KG1 (cell line): ENCODE data around the gene NHSL2.
"Not testable (repeated sequence)": the region's sequence is repeated elsewhere in the genome, so short reads cannot be mapped to it uniquely, and the experiment has no call there.

Experiments used
- DNase-seq: peaks from one replicate; lab custom pipeline; 2025; lab: John Stamatoyannopoulos, UW

The NHSL2 gene

DNA sequence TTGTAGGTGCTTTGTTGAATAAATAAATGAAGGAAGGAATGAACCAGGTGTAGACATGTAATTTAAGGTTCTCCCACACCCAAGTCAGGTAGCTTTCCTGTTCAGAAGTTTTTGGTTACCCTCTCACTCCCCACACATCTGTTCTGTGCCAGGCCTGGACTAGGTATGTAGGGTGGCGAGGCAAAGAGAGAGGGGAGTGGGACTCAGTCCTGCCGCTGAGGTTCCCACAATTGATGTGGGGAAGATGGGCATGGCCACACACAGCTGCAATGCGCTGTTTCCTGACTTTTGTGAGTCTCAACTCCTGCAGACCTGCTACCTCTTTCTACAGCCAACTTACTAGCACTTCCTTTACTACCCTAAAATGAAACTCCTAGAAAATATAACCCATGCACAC lies 132.2 kb downstream of the NHSL2 start:
- no peak for DNase-seq

GRCh38 chrX:72043636-72044035 lies 133.0 kb downstream of the NHSL2 start:
- DNase-seq: no peak

GRCh38 chrX:72045141-72045540 lies 134.5 kb downstream of the NHSL2 start:
- no peak for DNase-seq

GRCh38 chrX:72045552-72046277 lies 135.1 kb downstream of the NHSL2 start:
- DNase-seq: no peak

DNA sequence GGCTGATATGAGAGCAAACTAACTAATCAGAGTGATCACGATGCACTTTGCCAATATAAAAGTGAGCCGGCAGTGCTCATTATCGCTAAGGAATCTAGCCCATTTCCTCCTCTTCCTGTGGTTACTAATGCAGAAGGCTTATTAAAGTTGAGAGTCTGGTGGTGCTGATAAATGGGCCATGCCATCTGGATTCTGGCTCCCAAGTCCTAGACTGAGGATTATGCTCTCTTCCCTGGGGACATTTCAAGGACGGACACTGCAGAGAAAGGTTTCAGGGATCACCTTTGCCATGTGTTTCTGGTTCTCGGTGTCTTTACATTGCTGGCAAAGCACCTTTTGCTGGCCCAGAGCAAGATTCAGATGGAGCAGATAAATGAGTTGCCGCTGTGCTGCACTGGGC lies 135.8 kb downstream of the NHSL2 start:
- DNase-seq: no peak

GRCh38 chrX:72048510-72049455 lies 138.1 kb downstream of the NHSL2 start:
- DNase-seq: no peak

DNA sequence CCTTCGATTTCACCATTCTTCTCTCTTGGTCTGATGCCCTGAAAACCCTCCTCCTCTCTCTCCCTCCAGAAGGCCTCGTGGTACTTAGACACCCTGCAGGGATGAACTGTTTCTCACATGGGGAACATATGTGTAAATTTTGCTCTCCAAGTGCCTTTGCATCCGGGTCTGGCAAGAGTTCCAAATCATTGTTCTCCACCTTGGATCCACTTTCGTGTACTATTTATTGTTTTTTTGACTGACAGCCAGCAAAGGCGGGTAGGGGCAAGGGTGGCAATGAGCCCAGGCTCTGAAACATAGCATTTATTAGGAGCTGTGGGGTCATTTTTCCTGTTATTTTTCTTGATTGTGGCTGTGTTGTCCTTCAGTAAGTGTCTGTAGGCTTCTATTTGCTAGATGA lies 139.4 kb downstream of the NHSL2 start:
- no peak for DNase-seq

GRCh38 chrX:72051589-72051988 lies 140.9 kb downstream of the NHSL2 start:
- DNase-seq: no peak

DNA sequence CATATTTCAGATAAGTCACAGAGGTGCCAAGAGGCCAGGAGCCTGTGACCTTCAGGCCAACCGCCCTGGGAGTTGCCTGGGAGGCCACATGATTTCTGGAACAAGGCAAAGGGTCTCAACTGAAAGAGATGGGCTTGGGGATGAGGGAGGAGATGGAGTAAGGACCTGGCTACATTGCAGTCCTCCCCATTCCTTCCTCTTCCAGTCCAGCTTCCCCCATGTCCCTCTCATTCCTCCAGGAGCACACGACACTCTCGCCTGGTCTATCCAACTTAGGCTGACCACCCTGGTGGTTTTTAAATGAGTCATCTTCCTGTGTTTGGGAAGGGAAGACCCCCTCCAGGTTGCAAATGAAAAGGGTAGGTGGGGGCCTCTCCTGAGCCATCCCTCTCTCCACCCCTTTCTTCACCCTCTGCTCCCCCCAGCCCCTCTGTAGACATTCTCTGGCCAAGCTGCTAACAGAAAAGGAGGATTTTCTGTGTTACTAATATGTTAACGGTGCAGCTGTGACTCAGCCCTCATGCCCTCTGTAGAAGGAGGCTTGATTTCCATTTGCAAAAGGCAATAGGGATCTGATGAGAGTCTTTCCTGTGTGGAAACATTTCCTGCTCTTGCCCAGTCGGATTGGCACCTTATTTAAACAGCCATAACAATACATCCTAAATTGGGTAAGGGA lies 141.9 kb downstream of the NHSL2 start:
- DNase-seq: no peak

DNA sequence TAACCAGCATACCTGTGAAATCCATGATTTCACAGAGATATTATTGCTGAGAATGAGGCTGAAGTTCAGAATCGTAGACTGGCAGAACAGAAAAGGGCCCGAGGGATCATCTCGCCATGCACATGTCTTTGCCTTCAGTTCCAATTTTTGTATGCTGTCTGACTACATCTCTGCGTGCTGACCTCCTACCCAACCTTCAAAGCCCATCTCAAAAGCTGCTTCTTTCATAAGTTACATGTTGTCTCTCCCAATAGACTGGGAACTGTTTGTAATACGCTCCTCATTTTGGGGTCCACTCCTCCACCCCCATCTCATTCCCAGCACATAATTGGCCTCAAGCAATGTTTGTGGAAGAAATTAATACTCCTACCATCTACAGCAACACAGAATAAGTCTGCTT lies 142.9 kb downstream of the NHSL2 start:
- DNase-seq: no peak

GRCh38 chrX:72054779-72055489 lies 144.3 kb downstream of the NHSL2 start:
- DNase-seq: no peak

DNA sequence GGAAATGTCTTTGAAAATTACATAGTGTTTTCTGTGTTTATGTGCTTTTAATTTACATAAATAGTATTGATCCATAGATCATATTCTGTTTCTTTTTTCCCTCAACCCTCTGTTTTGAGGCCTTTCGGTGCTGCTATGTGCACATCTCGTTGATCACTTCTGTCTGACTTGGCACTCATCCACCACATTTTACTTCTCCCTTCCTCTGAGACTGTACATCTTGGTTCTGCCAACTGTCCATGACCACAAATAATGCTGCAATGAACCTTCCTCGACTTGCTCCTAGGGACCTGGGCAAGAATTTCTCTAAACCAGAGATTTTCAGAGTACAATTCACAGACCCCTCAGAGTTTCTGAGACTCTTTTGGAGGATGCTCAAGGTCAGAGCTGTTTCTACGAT lies 146.7 kb downstream of the NHSL2 start:
- DNase-seq: no peak

DNA sequence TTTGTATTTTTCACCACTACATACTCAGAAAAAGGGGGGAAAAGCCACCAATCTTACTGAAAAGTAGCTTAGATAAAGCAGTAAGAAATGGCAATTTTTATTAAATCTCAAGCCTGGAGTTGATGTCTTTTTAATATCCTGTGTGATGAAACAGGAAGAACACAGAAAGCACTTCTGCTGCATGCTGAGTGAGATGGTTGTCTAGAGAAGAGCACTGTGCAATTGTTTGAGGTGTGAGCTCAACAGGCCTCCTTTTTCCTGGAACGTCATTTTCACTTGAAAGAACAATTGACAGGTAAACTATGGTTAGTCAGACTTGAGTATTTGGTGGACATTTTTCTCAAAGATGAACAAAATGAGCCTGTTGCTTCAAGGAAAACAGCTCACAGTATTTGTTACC lies 147.2 kb downstream of the NHSL2 start:
- DNase-seq: no peak

- not testable (repeated sequence) for DNase-seq
Measured at GRCh38 chrX:72058346-72058745, 147.7 kb downstream of the NHSL2 start.

GRCh38 chrX:72060196-72060920 lies 149.7 kb downstream of the NHSL2 start:
- DNase-seq: no peak

DNA sequence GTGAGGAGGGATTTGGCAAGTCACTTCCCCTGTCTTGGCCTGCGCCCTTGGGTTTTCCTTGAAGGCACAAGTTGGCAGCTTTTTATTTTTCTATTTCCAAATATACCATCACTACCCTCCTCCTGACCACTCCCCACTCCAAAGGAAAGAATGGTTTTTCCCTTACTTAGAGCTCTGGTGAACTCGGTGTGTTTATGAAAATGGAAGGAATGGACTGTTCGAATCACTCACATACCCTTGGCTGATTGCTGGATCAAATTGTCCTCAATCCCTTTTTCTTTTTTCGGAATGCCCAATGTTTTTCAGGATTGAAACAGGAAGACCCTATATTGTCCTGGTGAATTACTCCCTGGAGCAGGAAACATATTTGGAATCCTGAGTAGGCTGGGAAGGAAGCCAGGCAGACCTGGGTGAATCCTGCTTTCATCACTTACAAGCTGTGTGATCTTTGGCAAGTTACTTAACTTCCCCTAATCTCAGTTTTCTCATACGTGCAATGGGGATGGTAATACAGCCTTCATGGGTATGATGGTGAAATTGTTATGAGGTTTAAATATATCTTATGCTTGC lies 150.4 kb downstream of the NHSL2 start:
- DNase-seq: no peak

GRCh38 chrX:72062916-72063315 lies 152.3 kb downstream of the NHSL2 start:
- no peak for DNase-seq

- no peak for DNase-seq
Measured at GRCh38 chrX:72069350-72070160, 158.9 kb downstream of the NHSL2 start.

GRCh38 chrX:72071213-72071612 lies 160.6 kb downstream of the NHSL2 start:
- DNase-seq: no peak

DNA sequence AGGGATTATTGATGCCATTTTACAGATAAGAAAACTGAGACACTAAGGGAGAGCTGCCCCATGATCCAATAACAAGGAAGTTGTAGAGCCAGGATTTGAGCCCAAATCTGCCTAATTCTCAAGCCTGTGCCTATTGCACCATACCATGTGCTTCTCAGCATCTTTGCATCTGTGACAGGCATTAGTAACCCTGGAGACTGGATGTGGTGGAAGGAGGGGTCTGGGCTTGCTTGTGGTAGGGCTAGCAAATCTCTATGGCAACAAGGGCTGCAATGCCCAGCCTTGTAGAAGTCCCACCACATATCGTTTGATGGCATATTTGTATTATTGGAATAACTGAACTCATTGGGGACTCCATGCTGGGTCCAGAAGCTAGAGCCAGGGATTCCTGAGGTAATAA lies 163.0 kb downstream of the NHSL2 start:
- DNase-seq: no peak
